Measurements from ENCODE around the gene GPANK1. TPM values are rescaled to one million over a fixed set of nuclear protein-coding genes. Genes with fewer than 3 reads are reported as not detected.
A peak's percentile ranks its signal among the peaks of the same experiment; 100 is the strongest.

Gene GPANK1
- total and polyA plus RNA-seq, 2 of the 13 experiments (the other 11 are each of a cell fraction or from before 2014, with no cell fraction given): 15.4 to 22.8 TPM

GRCh38 chr6:31620586-31621319, 44.0 kb downstream of the GPANK1 start, which contains the start of gene PRRC2A (continued):
- no peak for TF ChIP-seq FOXP1 (IDR thresholded peaks at IDR 0.05)
- TF ChIP-seq FOXP1 (CRISPR knock-in tag; IDR thresholded peaks at IDR 0.05): no peak
- TF ChIP-seq ZNF775 (CRISPR knock-in tag; IDR thresholded peaks at IDR 0.05; ENCODE audit: borderline replicate concordance): no peak; the same call in 1 of the 2 replicates
- no peak for TF ChIP-seq ZNF260 (CRISPR knock-in tag; IDR thresholded peaks at IDR 0.05; ENCODE audit: borderline replicate concordance, low read depth)
- peak; percentile 96 for TF ChIP-seq ZBTB25 (CRISPR knock-in tag; IDR thresholded peaks at IDR 0.05)
- peak; percentile 99 for TF ChIP-seq MAZ (IDR thresholded peaks at IDR 0.05; ENCODE audit: borderline replicate concordance, low read depth, low read length)
- peak; percentile 68 for TF ChIP-seq MAZ (CRISPR knock-in tag; IDR thresholded peaks at IDR 0.05; ENCODE audit: low read depth)
- peak; percentile 93 for TF ChIP-seq MTF2 (CRISPR knock-in tag; IDR thresholded peaks at IDR 0.05; ENCODE audit: borderline replicate concordance)
- TF ChIP-seq, protein P1, sequence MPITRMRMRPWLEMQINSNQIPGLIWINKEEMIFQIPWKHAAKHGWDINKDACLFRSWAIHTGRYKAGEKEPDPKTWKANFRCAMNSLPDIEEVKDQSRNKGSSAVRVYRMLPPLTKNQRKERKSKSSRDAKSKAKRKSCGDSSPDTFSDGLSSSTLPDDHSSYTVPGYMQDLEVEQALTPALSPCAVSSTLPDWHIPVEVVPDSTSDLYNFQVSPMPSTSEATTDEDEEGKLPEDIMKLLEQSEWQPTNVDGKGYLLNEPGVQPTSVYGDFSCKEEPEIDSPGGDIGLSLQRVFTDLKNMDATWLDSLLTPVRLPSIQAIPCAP (CRISPR knock-in tag; IDR thresholded peaks at IDR 0.05; ENCODE audit: low read depth): no peak
- no peak; the same call in none of the 2 replicates for TF ChIP-seq PHF21A (CRISPR knock-in tag; IDR thresholded peaks at IDR 0.05)
- TF ChIP-seq KDM4B (CRISPR knock-in tag; IDR thresholded peaks at IDR 0.05): peak; percentile 55; the same call in 1 of the 2 replicates
- peak; percentile 71 for TF ChIP-seq SAP130 (CRISPR knock-in tag; IDR thresholded peaks at IDR 0.05; ENCODE audit: low read depth)
- TF ChIP-seq POLR2A (IDR thresholded peaks at IDR 0.05; ENCODE audit: insufficient read depth in 1 of 2, low read depth in 2 of 2, low read length in 2 of 2): peak; percentile 77 to 79
- no peak for TF ChIP-seq ZNF557 (CRISPR knock-in tag; IDR thresholded peaks at IDR 0.05)
- TF ChIP-seq, protein P2, sequence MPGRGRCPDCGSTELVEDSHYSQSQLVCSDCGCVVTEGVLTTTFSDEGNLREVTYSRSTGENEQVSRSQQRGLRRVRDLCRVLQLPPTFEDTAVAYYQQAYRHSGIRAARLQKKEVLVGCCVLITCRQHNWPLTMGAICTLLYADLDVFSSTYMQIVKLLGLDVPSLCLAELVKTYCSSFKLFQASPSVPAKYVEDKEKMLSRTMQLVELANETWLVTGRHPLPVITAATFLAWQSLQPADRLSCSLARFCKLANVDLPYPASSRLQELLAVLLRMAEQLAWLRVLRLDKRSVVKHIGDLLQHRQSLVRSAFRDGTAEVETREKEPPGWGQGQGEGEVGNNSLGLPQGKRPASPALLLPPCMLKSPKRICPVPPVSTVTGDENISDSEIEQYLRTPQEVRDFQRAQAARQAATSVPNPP (CRISPR knock-in tag; IDR thresholded peaks at IDR 0.05): peak; percentile 2; the same call in 1 of the 2 replicates
- TF ChIP-seq HOXA3 (CRISPR knock-in tag; IDR thresholded peaks at IDR 0.05): peak; percentile 96
- no peak for TF ChIP-seq ZFP62 (CRISPR knock-in tag; IDR thresholded peaks at IDR 0.05)
- 0 out of 2 replicates have a peak, but pooled peaks have one; percentile 50 for TF ChIP-seq ELF4 (CRISPR knock-in tag; IDR thresholded peaks at IDR 0.05; ENCODE audit: borderline replicate concordance)
- 0 out of 2 replicates have a peak, but pooled peaks have one; percentile 32 for TF ChIP-seq ZNF350 (CRISPR knock-in tag; IDR thresholded peaks at IDR 0.05; ENCODE audit: borderline replicate concordance, low read depth)
- peak; percentile 79 for TF ChIP-seq KAT8 (CRISPR knock-in tag; IDR thresholded peaks at IDR 0.05)
- TF ChIP-seq GATAD2A (CRISPR knock-in tag; IDR thresholded peaks at IDR 0.05): no peak
- 0 out of 2 replicates have a peak, but pooled peaks have one; percentile 6 for TF ChIP-seq SOX13 (IDR thresholded peaks at IDR 0.05)
- no peak for TF ChIP-seq SOX13 (CRISPR knock-in tag; conservative IDR thresholded peaks at IDR 0.05 in 1 of 2, IDR thresholded peaks at IDR 0.05 in 1 of 2)
- TF ChIP-seq IKZF4 (CRISPR knock-in tag; IDR thresholded peaks at IDR 0.05; ENCODE audit: borderline replicate concordance, low read depth, not compliant biosample characterization): peak; percentile 57
- TF ChIP-seq NFE2 (CRISPR knock-in tag; IDR thresholded peaks at IDR 0.05): no peak
- peak; percentile 44; the same call in 1 of the 2 replicates for TF ChIP-seq ZSCAN20 (CRISPR knock-in tag; IDR thresholded peaks at IDR 0.05; ENCODE audit: borderline replicate concordance)
- TF ChIP-seq KDM6A (CRISPR knock-in tag; IDR thresholded peaks at IDR 0.05; ENCODE audit: low read depth): no peak
- no peak for TF ChIP-seq BHLHE40 (IDR thresholded peaks at IDR 0.05; ENCODE audit: low read length)
- TF ChIP-seq, protein P3, sequence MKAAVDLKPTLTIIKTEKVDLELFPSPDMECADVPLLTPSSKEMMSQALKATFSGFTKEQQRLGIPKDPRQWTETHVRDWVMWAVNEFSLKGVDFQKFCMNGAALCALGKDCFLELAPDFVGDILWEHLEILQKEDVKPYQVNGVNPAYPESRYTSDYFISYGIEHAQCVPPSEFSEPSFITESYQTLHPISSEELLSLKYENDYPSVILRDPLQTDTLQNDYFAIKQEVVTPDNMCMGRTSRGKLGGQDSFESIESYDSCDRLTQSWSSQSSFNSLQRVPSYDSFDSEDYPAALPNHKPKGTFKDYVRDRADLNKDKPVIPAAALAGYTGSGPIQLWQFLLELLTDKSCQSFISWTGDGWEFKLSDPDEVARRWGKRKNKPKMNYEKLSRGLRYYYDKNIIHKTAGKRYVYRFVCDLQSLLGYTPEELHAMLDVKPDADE (CRISPR knock-in tag; IDR thresholded peaks at IDR 0.05): no peak; the same call in 1 of the 2 replicates

Measured in HepG2 (cell line).